Panc1 (cell line): ENCODE results near the gene CCDC177.

Source experiments
- POLR2AphosphoS5 ChIP-seq: IDR thresholded peaks from 2 replicates; pipeline ENCODE4 v1.6.1; 2012; ENCODE audit warnings: mild to moderate bottlenecking, low read depth, low read length, moderate library complexity
- TCF7L2 ChIP-seq: IDR thresholded peaks from 2 replicates; pipeline ENCODE4 v1.6.1; 2011; ENCODE audit warnings: mild to moderate bottlenecking, low read depth, low read length, inconsistent platforms
- TF ChIP-seq, protein P1 (sequence below): fragments of 450-650 bp; IDR thresholded peaks from 2 replicates; pipeline ENCODE4 v1.5.1; 2017; ENCODE audit warnings: mild to moderate bottlenecking
- TF ChIP-seq, protein P2 (sequence below), 2 experiments: IDR thresholded peaks; 2 replicates each; pipeline ENCODE4 v1.6.1; 2011 to 2012; ENCODE audit warnings: low read depth in 2 of 2, control low read depth in 1 of 2, low read length in 1 of 2, mild to moderate bottlenecking in 1 of 2, moderate library complexity in 1 of 2; ENCODE audit not compliant: insufficient read depth in 1 of 2

DNA sequence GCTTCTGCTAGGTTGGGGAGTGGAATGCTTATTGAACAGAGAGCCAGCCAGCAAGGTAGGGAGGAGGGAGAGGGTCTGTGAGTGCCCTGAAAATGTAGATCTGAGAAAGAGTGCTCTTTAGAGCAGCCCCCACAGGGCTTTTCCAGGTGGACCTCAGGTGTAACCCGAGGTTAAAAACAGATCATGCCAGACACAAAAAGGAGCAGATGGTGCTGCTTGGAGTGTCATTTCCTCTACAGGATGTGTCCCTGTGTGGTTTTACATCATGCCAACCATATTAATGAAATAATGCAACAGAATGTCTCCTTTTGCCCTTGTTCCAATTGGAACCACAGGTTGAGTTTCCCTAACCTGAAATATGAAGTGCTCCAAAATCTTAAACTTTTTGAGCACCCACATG lies 43.1 kb upstream of the CCDC177 start:
- TF ChIP-seq TCF7L2: no peak
- TF ChIP-seq, protein P1, sequence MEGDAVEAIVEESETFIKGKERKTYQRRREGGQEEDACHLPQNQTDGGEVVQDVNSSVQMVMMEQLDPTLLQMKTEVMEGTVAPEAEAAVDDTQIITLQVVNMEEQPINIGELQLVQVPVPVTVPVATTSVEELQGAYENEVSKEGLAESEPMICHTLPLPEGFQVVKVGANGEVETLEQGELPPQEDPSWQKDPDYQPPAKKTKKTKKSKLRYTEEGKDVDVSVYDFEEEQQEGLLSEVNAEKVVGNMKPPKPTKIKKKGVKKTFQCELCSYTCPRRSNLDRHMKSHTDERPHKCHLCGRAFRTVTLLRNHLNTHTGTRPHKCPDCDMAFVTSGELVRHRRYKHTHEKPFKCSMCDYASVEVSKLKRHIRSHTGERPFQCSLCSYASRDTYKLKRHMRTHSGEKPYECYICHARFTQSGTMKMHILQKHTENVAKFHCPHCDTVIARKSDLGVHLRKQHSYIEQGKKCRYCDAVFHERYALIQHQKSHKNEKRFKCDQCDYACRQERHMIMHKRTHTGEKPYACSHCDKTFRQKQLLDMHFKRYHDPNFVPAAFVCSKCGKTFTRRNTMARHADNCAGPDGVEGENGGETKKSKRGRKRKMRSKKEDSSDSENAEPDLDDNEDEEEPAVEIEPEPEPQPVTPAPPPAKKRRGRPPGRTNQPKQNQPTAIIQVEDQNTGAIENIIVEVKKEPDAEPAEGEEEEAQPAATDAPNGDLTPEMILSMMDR: no peak
- TF ChIP-seq, protein P2, sequence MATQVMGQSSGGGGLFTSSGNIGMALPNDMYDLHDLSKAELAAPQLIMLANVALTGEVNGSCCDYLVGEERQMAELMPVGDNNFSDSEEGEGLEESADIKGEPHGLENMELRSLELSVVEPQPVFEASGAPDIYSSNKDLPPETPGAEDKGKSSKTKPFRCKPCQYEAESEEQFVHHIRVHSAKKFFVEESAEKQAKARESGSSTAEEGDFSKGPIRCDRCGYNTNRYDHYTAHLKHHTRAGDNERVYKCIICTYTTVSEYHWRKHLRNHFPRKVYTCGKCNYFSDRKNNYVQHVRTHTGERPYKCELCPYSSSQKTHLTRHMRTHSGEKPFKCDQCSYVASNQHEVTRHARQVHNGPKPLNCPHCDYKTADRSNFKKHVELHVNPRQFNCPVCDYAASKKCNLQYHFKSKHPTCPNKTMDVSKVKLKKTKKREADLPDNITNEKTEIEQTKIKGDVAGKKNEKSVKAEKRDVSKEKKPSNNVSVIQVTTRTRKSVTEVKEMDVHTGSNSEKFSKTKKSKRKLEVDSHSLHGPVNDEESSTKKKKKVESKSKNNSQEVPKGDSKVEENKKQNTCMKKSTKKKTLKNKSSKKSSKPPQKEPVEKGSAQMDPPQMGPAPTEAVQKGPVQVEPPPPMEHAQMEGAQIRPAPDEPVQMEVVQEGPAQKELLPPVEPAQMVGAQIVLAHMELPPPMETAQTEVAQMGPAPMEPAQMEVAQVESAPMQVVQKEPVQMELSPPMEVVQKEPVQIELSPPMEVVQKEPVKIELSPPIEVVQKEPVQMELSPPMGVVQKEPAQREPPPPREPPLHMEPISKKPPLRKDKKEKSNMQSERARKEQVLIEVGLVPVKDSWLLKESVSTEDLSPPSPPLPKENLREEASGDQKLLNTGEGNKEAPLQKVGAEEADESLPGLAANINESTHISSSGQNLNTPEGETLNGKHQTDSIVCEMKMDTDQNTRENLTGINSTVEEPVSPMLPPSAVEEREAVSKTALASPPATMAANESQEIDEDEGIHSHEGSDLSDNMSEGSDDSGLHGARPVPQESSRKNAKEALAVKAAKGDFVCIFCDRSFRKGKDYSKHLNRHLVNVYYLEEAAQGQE (IDR thresholded peaks at IDR 0.05; ENCODE audit: insufficient read depth in 1 of 2, low read depth in 2 of 2, low read length in 1 of 2): no peak
- TF ChIP-seq POLR2AphosphoS5: no peak
